ENCODE data around the gene RNF17.
"Not testable (repeated sequence)": the region's sequence is repeated elsewhere in the genome, so short reads cannot be mapped to it uniquely, and the experiment has no call there.

RNF17 gene

GRCh38 chr13:24742977-24743376, 21.0 kb upstream of the RNF17 start:
- no peak for DNase-seq

DNA sequence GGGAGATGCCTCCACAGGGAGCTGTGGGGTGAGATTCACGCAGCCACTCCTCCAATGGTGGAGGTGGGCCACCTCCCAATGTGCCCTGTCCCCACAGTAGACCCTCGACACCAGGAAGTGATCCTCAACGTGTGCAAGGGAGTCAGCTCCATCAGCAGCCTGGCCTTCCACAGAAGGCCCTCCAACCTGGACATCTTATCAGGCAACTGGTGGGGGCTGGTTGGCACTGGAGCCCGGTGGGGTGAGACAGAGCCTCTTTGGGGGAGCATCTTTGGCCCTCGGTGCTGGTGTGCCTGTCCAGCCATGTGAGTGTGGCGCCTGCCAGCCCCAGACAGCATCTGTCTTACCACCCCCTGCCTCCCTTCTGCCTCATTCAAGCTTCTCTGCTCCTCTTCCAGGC, 19.7 kb upstream of the RNF17 start:
- DNase-seq = no peak

GRCh38 chr13:24745516-24745860, 18.5 kb upstream of the RNF17 start:
- no peak for DNase-seq

- no peak for DNase-seq
These were observed 17.9 kb upstream of the RNF17 start for GRCh38 chr13:24745861-24746617.

DNA sequence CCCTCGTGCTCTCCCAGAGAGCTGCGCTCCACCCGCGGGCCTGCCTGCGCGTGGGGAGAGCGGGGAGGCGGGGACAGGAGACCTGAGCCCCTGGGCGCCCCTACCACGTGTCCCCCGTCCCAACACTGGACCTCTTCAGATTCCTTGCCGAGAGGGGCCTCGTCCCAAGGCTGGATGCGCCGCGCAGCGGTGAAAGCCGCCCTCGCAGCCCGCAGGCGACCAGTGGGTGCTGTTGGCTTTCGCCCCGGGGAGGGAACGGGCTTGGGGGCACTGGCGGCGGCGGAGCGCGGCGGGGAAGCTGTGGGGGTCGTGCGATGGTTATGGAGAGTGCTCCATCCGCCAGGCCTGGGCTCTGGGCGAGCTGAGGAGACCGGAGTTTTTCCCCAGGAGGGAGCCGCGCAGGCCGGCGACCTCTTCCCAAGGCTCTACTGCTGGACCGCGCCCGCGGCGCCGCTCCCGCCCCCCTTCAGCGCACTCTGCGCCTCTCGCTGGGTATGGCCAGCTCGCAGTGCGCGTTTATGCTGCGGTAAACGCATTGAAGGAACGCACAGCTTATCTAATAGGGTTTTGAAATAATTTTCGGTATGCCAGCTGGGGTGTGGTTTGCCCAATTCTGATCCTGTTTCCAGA, 17.2 kb upstream of the RNF17 start:
- no peak for DNase-seq

- no peak for DNase-seq
These were observed 16.5 kb upstream of the RNF17 start for GRCh38 chr13:24747248-24748060.

DNA sequence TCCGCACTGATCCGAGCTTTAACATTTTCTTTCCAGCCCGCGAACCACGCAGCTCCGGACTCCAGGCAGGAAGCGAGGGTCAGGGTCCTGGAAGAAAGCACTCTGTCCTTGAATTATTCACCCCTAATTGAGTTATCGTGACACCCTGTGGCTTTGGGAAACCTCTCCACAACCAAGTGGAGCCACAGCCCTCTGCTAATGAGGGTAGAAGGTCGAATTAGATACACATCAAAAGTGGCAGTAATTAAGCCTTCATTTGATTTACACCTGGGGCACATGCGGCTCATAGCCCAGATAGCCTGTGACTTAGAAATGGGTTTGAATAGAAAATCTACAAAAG, 15.9 kb upstream of the RNF17 start:
- DNase-seq = no peak

GRCh38 chr13:24759197-24759596, 4.8 kb upstream of the RNF17 start:
- DNase-seq = no peak

GRCh38 chr13:24764276-24764630, 284 bp downstream of the RNF17 start:
- DNase-seq = no peak

DNA sequence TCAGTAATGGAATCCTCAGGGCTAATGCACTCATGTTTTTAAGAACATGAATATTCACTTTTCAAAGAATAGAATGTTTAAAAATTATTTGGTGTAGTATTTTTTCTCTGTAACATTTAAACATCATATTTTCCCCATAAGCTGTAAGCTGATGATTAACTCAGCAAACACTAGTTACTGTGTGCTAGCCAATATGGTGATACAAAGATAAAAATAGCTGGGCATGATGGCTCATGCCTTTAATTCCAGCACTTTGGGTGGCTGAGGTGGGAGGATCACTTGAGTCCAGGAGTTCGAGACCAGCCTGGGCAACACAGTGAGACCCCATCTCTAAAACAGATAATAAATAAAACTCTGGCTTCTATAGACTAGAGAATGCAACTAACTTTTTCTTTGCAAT, 13.2 kb downstream of the RNF17 start:
- DNase-seq = no peak

- DNase-seq = no peak
These were observed 20.4 kb downstream of the RNF17 start for GRCh38 chr13:24784319-24784718.

DNA sequence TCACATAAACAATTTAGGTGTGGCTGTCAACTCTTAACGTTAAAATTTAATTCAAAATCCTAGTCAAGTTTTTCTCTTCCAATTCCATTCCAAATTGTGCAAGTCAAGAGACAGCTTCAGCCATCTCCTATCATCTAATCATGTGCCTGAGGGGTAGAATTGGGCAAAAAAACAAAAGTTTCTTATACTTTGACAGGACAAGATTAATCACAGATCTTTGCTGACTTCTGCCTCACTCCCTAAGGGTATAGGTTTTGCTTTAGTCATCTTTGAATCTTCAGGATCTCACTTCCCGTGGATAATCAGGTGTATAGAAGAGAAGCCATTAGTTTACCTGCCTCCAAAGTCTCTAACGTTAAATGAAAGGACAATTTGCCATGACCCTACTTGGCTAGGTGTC, 24.6 kb downstream of the RNF17 start:
- no peak for DNase-seq

GRCh38 chr13:24802074-24802473, 38.1 kb downstream of the RNF17 start:
- no peak for DNase-seq

DNA sequence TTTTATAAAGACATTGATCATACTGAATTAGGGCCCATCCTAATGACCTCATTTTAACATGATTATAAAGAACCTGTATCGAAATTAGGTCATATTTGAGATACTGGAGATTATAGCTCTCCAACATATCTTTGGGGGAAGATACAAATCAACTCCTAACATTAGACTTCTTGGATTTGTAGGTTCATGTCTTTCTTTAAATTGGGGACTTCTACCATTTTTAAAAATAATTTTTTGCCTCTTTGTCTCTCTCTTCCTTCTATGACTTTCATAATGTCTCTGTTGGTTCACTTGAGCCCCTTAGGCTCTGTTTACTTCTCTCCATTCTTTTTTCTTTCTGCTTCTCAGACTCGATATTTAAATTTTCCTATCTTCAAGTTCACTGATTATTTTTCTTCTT, 57.2 kb downstream of the RNF17 start:
- DNase-seq = no peak

GRCh38 chr13:24822640-24823039, 58.7 kb downstream of the RNF17 start:
- DNase-seq = no peak

GRCh38 chr13:24823122-24823710, 59.2 kb downstream of the RNF17 start:
- not testable (repeated sequence) for DNase-seq

DNA sequence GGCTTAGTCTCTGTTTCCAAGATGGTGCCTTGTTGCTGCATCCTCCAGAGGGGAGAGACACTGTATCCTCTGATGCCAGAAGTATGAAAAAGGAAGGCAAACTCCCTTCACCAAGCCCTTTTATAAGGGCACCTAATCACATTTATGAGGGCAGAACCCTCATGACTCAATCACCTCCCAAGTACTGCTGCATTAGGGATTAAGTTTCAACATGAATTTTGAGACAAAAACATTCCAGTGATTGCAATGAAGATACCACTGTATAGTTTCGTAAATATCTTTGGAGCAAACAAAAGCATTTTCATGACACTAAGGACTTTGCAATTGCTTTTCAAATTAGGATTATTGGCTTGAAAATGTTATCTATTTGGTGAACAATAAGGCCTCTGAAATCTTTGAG, 63.8 kb downstream of the RNF17 start:
- DNase-seq = no peak

DNA sequence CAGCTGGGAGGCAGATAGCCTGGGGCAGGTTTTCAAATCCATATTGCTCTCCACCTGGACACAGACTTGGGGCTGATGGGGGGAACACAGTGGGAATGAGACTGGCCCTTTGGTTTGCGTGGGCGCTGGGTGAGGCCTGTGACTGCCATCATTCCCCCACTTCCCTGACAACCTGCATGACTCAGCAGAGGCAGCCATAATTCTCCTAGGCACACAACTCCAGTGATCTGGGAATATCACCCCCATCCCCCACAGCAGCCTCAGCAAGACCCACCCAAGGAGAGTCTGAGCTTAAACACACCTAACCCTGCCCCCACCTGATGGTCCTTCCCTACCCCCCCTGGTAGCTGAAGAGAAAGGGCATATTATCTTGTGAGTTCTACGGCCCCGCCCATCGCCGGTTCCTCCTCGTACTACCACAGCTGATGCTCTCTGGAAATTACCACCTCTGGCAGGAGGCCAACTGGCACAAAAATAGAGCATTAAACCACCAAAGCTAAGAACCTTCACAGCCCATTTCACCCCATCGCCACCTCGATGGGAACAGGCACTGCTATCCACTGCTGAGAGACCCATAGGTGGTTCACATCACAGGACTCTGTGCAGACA, 71.0 kb downstream of the RNF17 start:
- no peak for DNase-seq

DNA sequence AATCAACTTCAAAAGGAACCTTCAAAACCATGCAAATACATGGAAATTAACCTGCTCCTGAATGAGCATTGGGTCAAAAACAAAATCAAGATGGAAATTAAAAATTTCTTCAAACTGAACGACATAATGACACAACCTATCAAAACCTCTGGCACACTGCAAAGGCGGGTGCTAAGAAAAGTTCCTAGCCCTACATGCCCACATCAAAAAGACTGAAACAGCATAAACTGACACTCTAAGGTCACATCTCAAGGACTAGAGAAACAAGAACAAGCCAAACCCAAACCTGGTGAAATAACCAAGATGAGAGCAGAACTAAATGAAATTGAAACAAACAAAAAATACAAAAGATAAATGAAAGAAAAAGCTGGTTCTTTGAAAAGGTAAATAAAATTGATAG, 73.6 kb downstream of the RNF17 start:
- DNase-seq = not testable (repeated sequence)

GRCh38 chr13:24842549-24843274, 78.7 kb downstream of the RNF17 start:
- no peak for DNase-seq

- DNase-seq = no peak
These were observed 87.6 kb downstream of the RNF17 start for GRCh38 chr13:24851546-24851945.

GRCh38 chr13:24854311-24854710, 90.3 kb downstream of the RNF17 start:
- DNase-seq = no peak

GRCh38 chr13:24858953-24859352, 95.0 kb downstream of the RNF17 start:
- no peak for DNase-seq

Data from activated T-cell treated with anti-CD3 and anti-CD28 coated beads, Interleukin-2, amount 50 U/mL, for 1 hour (primary cell).